Activated gamma-delta T cell treated with anti-CD3 and anti-CD28 coated beads, Interleukin-2, amount 50 U/mL, for 16 hours (primary cell): Measurements from ENCODE around the gene NSF.
"Not testable (repeated sequence)": the region's sequence is repeated elsewhere in the genome, so short reads cannot be mapped to it uniquely, and the experiment has no call there.

Experiments used
- DNase-seq: peaks from one replicate; pipeline ENCODE4 v3.0.0-alpha.2; 2020; ENCODE audit warnings: low read depth

NSF gene

GRCh38 chr17:46756081-46756735 lies 165.7 kb downstream of the NSF start:
- no peak for DNase-seq

- DNase-seq = no peak
These were observed 166.4 kb downstream of the NSF start for GRCh38 chr17:46756861-46757260.

GRCh38 chr17:46757588-46757987 lies 167.1 kb downstream of the NSF start:
- DNase-seq = not testable (repeated sequence)

- no peak for DNase-seq
These were observed 168.1 kb downstream of the NSF start for GRCh38 chr17:46758614-46759013.

GRCh38 chr17:46759141-46759540 lies 168.7 kb downstream of the NSF start:
- no peak for DNase-seq

- no peak for DNase-seq
These were observed 172.9 kb downstream of the NSF start for GRCh38 chr17:46763416-46763815.

GRCh38 chr17:46764000-46764708 lies 173.7 kb downstream of the NSF start:
- DNase-seq = no peak

- DNase-seq = no peak
These were observed 174.4 kb downstream of the NSF start for GRCh38 chr17:46764709-46765401.

GRCh38 chr17:46765453-46765852 lies 175.0 kb downstream of the NSF start:
- DNase-seq = no peak

GRCh38 chr17:46766493-46767491 lies 176.3 kb downstream of the NSF start:
- no peak for DNase-seq

GRCh38 chr17:46768540-46768870 lies 178.0 kb downstream of the NSF start:
- DNase-seq = no peak

- not testable (repeated sequence) for DNase-seq
These were observed 178.4 kb downstream of the NSF start for GRCh38 chr17:46768896-46769295.

GRCh38 chr17:46769531-46770438 lies 179.3 kb downstream of the NSF start:
- no peak for DNase-seq

GRCh38 chr17:46770439-46770817 lies 180.0 kb downstream of the NSF start:
- DNase-seq = no peak

- no peak for DNase-seq
These were observed 180.5 kb downstream of the NSF start for GRCh38 chr17:46770818-46771560.

GRCh38 chr17:46771561-46772474 lies 181.3 kb downstream of the NSF start:
- no peak for DNase-seq

GRCh38 chr17:46772475-46773220 lies 182.2 kb downstream of the NSF start:
- no peak for DNase-seq

GRCh38 chr17:46773221-46773605 lies 182.7 kb downstream of the NSF start:
- no peak for DNase-seq

GRCh38 chr17:46773676-46774075 lies 183.2 kb downstream of the NSF start:
- DNase-seq = no peak
